Kasumi-1 (cell line): ENCODE measurements around the gene PXDN.

Source experiments
- DNase-seq, 2 experiments: peaks; one replicate each; lab custom pipeline; 2025; lab: John Stamatoyannopoulos, UW

Gene PXDN

DNA sequence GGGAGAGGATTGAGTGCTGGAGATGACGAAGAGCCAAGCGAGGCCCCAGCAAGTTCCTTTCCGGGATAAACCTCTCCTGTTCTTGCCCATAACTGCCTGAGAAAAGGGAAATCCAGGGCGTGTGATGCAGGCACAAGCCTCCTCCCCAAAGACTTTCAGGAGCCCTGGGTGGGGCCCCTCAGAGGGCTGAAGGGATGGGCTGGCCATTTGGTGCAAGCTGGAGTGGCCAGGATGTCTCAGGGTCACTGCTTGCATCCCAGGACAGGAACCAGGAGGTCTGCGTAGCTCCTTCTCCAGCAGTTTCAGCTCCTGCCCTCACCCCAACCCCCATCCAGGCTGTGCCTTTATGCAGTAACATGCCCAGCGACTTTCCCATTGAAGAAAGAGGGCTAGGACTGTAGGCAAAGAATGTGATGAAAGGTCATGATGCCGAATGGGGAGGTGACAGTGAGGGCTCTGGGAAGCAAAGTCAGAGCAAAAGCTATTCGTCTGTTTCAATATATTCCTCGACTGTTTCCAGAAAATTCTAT is 80.2 kb downstream of the PXDN start:
- no peak for DNase-seq

DNA sequence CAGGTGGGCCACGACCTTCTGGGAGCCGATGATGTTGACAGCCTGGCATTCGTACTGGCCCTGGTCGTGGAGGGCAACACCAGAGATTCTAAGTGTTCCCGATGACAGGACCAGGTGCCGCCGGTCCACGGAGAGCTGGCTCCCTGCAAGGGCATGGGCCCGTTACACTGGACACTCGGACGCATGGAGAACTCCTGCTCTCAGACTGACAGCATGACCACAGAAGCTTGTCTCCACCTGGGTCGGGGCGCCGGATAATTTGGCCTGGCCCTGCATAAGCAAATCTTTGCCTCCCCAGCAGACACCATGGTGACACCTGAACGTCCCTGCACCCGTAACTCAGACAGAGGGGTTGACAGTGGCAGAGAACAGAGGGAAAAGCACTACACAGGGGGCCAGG is 80.7 kb downstream of the PXDN start:
- no peak for DNase-seq

DNA sequence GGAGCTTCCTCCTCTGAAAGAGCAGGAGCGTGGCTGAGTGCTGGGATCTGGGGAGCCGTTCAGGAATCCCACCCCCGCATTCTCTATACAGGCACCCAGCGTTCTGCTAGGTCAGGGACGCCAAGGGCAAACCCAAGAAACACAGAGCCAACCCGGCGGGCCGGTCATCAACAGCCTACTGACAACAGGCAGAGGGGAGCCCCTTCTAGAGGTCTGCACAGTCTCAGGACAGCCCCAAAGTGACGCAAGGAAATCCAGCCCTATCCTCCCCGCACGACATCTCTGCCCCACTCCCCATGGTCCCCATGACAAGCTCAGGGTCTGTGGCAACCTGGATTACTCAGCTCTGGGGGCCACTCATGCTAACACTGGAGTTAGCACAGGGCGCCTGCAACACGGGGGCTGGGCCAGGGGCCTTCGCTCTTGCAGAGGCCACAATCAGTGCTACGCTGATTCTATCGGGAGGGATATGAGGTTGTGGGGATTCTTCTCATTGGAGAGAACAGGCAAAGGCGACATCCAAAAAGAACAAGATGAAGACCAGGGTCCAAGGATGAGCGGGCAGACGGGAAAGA is 81.6 kb downstream of the PXDN start:
- no peak for DNase-seq

DNA sequence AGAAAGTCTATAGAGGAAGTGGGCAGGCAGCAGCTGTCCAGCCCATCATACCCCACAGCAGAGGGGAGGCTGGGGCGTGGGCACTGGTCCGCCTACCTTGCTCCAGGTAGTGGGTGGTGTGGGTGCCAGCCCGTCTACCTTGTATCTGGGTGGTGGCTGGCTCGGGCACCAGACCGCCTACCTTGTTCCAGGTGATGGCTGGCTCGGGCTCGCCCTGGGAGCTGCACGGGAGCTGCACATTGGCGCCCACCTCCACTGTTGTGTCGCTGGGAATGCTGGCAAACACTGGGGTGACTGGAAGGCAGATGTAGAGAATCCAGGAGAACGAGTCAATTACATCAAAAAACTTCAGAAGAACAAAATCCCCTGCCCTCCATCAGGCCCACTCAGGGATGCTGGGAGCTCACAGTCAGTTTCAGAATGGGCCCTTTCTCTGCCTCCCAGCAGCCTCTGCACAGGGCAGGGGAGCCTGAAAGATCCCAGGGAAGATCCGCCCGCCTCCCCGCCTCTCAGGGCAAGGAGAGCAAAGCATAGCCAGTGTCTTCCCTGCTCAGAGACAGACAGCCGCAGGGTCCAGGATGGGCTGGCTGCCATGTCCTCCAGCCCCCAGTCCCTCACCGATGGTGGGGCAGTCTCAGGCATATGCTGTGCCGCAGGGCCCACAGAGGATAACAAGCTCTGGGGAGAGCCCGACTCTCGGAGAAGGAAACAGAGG is 82.3 kb downstream of the PXDN start:
- no peak for DNase-seq

DNA sequence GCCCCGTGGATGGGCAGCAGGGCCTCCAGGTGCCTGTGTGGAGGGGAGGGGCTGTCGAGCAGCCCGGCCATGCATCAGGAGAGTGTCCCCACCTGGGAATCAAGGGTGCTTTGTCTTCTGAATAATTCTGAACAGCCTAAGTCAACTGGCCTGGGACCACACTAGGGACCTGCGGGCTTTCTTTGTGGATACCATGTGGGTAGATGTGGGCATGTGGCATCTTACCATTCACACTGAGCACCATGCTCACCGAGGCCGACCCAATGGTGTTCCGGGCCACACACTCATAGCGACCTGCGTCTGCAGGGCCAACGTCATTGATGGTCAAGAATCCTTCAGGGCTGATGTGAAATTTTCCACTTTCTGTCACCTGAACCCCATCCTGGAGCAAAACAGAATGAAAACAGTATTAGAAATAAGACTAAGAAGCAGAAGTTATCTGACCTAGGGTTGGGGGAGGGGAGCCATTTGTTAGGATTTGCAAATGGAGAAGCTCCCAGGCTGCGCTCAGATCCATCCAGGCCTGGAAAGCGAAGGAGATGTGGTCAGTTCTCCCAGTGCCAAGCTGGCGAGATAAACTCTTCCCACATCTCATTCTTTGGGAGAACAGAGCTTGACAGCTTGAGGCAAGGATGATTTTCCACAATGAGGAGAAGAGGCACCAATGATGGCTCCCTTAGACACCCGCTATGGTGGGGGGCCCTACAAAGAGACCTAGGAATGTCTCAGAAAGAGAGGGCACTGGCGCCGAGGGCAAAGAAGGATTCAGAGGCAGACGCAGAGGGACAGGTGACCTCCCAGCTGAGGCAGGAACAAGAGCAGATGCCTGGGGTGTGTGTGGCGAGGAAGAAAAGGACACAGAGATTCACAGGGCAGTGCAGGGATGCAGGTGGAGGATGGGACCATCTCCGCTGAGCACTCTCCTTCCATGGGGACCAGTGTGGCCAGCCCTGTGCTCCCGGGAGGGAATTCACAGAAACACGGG is 83.4 kb downstream of the PXDN start:
- no peak for DNase-seq

DNA sequence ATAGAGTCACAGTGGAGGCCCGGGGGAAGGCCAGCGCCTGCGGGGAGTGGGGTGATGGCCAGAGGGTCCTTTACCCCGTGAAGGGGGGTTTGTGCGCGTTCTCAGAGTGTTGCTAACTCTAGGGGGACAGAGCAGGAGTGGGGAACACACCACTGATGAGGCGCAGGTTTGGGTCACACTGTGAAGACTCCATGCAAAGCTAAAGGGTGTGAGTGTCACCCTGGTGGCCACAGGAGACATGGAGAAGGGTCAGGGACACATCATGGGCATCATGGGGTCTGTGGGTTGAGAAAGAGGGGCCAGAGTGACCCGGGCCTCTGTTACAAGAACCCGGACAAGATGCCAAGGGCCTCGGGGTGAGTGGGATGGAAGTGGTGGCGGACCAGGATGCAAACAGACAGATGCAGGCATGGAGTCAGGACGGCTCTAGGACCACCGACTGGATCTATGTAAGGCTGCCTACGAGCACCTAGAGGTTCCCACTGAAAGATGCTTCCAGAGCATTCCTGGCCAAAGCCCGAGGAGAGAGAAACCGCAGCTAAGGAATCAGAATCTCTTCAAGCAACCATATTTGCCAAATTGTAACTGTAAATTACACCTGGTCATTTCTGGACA is 84.3 kb downstream of the PXDN start:
- DNase-seq = no peak

DNA sequence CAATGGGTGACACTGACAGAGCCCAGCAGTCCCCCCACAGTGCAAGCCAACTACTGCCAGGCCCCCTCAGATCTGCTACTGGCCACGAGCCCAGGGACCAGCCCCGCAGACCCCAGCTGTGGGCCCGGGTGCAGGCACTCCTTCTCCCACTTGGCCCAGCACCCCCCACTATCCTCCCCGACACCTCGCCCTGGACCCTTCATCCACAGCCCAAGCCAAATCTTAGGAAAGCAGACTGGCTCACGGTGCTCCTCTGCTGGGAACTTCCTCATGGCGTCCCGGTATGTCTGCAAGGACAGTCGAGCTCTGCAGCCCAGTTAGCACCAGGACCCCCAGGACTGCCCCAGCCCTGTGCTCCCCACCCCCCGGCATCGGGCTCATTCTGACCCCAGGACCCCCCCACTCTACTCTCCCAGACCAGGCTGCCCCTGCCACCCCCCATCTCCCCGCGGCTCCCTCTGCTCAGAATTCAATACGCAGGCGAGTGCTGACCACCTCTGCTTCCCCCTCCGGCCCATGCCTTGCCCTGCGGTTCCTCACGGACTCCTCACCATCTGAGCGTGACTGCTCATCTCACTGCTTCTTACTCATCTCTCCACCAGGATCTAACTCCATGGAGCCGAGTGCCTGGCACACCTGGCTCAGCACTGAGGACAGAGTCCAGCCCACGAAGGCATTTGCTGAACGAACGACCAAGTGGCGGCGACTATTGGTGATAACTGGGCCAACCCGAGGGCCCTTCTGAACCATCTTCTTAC is 85.7 kb downstream of the PXDN start:
- DNase-seq = no peak

DNA sequence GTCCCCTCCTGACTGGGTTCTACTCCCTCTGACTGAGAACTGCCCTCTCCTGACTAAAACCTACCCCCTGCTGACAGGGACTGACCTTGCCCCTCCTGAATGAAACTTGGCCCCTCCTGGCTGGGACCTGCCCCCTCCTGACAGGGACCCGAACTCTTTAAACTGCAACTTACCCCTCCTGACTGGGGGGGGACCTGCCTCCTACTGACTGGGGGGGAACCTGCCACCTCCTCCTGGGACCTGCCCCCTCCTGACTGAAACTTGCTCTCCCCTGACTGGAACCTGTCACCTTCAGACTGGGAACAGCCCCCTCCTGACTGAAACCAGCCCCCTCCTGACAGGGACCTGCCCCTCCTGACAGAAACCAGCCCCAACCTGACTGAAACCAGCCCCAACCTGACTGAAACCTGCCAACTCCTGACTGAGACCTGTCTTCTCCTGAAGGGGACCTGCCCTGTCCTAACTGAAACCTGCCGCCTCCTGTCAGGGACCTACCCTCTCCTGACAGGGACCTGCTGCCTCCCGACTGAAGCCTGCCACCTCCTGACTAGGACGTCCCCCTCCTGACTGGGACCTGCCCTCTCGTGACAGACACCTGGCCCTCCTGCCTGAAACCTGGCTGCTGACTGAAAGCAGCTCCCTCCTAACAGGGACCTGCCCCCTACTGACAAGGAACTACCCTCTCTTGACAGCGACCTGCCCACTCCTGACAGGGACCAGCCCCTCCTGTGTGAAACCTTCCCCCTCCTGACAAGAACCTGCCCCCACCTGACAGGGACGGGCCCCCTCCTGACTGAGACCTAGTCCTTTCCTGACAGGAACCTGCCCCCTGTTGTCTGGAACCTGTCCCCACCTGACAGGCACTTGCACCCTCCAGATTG is 87.1 kb downstream of the PXDN start:
- DNase-seq = no peak

DNA sequence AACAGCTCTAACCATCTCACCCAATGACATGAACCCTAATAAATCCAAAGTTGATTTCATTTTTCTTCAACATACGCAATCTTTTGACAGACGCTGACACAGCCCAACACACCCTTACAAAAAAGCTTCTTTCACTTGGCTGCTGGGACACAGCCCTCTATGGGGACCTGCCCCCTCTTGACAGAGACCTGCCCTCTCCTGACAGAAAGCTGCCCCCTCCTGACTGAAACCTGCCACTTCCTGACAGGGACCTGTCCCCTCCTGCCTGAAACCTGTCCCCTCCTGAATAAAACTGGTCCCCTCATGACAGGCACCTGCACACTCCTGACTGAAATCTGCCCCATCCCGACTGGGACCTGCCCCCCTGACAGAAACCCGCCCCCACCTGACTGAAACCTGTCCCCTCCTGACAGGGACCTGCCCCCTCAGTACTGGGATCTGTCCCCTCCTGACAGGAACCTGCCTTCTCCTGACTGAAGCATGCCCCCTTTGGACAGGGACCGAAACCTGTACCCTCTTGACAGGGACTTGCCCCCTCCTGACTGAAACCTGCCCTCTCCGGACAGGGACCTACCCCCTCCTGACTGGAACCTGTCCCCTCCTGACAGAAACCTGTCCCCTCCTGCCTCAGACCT is 87.9 kb downstream of the PXDN start:
- DNase-seq = no peak

DNA sequence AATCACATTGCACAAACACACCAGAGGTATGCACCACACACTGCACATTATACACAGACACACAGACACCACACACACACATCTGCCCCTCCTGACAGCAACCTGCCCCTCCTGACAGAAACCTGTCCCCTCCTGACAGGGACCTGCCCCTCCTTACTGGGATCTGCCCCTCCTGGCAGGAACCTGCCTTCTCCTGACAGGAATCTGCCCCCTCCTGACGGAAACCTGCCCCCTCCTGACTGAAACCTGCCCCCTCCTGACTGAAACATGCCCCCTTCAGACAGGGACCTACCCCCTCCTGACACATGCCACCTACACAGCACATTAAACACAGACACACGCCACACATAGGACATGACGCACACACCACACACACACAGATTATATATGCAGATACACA is 88.9 kb downstream of the PXDN start:
- DNase-seq = no peak

DNA sequence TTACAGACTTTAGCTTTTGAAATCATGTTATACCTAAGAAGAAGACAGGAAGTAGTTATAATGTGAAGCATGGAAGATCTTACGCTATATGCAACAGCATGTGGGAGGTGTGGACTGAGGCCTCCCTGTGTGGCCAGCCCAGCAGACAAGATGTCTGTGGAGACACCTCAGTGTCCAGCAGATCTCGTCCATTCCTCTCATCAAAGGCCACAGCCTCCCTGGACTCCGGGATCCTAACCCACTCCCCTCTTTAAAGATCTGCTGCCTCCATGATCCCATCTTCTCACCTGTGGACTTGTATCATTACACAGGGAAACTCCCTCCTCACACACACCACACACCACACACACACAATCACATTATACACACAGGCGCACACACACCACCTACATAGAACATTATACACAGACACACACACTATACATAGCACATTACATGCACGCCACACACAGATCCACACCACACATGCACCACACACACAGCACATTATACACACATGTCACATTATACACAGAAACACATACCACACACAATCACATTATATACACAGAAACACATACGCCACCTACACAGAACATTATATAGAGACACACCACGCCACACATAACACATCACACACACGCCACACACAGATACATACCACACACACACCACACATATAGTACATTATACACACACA is 89.5 kb downstream of the PXDN start:
- DNase-seq = no peak

DNA sequence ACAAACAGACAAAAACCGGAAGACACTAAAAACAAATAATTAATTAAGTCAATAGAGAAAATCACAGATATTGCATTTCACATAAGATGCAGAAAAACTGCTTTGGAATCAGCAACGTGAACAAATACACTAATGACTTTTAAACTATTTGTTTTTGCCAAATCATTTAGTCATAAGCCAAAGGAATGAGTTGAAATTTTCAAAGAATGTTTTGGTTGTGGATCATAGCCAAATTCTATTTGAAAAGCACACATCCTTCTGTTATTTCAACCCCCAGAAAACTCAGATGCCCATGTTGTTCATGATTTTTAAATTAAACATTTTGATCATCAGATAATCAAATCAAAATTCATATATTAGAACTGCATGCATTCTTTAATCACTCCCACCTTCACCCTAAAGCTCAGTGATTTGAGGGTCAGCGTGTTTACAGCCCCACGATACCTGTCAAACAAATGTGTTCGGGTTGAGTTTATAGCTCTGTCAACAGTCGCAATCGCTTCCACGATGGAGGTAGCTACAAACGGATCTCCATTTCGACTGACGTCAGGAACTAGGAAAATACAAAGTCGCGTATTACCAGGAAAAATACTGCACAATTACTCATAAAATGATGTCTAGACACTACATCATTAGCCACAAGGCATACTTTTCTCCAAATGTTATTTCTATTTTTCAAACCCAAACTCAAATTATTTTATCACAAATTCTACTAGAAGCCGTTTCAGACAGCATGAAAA is 90.2 kb downstream of the PXDN start:
- DNase-seq = no peak

DNA sequence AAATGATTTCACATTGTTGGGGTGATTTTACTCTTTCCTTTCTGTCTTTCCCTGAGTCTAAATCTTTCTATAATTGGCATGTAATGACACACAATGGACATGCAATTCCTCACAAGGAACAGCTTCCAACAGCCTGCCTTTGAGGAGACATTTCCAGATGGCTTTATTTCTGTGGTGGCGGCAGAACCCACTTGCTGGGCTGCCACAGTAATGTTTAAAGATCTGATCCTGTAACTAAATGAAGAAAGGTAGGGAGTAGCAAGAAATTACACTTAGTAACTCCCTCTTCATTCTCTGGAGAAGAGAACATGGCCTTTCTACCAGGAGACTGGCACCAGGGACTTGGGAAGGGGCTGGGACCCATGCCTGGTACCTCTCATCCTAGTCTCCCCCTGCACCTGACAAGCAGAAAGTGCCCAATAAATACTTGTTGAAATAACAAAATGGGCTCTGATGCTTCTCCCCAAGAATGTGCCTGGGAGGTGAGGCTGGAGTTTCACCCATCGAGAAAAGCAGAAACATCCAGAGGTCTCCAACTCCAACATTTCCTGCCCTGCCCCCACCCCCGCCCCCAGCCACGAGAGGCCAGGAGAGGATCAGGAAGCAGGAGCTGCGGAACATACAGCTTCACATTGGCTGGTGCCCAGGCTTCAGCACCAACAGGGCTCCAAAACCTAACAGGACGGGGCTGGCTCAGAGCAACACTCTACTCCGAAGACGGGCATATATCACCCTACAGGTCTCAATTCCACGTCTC is 92.1 kb downstream of the PXDN start:
- DNase-seq = no peak

DNA sequence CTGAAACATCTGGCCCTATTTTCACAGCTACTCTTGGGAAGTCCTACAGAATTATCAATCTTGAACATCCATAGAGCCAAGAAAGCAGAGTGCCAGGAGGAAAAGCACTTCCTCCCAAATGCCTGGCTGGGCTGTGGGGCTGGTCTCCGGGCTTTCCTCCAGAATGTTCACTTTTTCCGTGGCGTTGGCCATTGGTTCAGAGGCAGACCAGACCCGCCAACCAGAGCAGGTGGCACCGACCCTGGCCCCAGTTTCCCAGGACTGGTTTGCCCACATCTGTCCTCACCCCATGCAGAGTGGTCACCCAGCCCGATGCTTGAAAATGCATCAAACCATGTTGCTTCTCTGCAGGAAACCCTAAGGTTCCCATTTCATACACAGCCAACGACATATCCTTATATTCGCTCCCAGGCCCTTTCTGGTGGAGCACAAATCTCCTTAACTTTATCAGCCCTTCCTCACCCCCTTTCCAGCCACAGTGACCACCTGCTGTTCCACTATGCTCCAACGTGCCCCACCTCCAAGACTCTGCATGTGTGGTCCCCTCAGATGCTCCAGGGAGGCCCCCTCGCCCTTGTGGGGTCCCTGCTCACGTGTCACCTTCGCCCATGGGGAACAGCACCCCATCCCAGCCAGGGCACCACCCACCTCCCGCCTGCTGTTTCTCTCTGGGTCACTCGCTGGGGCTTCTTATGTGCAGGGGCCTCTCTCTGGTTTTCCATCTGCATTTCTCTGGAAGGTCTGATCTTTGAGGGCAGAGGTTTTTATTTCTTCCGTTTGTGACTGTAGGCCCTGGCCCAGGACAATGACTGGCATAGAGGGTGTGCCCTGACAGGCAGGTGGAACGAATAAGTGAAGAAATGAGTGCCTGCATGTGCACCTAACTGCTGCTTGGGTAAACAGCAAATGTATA is 92.9 kb downstream of the PXDN start:
- no peak for DNase-seq

DNA sequence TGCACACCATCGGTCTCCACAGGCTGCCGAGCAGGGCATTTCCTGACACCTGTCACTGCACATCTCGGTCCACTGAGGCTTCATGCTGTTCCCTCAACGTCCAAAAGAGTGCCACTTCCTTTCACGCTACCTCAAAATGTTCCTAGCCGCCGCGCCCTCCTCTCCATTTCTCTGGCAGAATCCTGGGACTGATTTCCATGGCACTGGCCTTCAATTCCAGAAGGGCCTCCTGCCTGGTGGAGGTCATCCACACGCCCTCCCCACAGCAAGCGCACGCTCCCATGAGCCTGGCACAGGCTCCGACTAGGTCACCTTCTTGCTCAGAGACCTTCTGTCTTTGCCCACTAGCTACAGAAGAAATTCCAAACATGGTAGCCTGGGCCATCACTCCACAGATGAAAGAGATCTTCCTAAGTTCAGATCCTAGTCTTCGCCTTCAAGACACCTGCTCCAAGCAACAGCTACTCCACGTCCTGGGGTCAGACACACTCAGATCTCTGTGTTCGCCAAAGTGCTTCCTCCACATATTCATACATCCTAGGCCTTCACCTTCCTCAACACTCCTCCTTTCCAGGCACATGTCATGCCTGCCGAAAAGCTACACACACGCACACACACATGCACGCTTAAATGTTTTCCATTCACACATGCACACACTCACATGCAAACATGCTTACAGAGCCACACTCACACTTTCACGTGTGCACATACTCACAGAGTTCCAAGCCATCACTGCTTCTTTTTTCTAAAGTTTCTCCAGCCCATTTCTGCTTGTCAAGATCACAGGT is 94.0 kb downstream of the PXDN start:
- DNase-seq = no peak
